GM23338 (cell line): ENCODE results near the gene HEATR1. TPM values are rescaled to one million over a fixed set of nuclear protein-coding genes. Genes with fewer than 3 reads are reported as not detected.

ENCODE experiments used
- ATAC-seq: fragments of 200-7000 bp; cut with Tn5 transposase; 3 replicates; pipeline ENCODE4 v1.9.1; 2020
- DNase-seq: peaks from one replicate; pipeline ENCODE4 v3.0.0-alpha.2; 2015; ENCODE audit warnings: low spot score
- H2AFZ ChIP-seq: fragments of 200-600 bp; sonication (generic); 2 replicates; pipeline ENCODE4 v1.8.0; 2016; ENCODE audit warnings: antibody characterized with exemption, mild to moderate bottlenecking, moderate library complexity
- H3F3A ChIP-seq: fragments of 200-600 bp; sonication (generic); replicated peaks from 2 replicates; pipeline ENCODE4 v1.8.0; 2017; ENCODE audit warnings: antibody characterized with exemption, mixed run types, low read depth
- H3K27ac ChIP-seq: fragments of 200-600 bp; sonication (generic); 2 replicates; pipeline ENCODE4 v1.6.1; 2016; ENCODE audit warnings: low read depth
- H3K27me3 ChIP-seq: fragments of 200-600 bp; sonication (generic); 2 replicates; pipeline ENCODE4 v1.8.0; 2016; ENCODE audit warnings: mild to moderate bottlenecking, mixed run types, moderate library complexity; ENCODE audit not compliant: insufficient read depth
- H3K36me3 ChIP-seq: fragments of 200-600 bp; sonication (generic); 2 replicates; pipeline ENCODE4 v1.8.0; 2016; ENCODE audit warnings: mild to moderate bottlenecking; ENCODE audit not compliant: insufficient read depth
- H3K4me1 ChIP-seq: fragments of 200-600 bp; sonication (generic); 2 replicates; pipeline ENCODE4 v1.8.0; 2016; ENCODE audit warnings: mild to moderate bottlenecking, moderate library complexity; ENCODE audit not compliant: insufficient read depth
- H3K4me2 ChIP-seq: fragments of 200-600 bp; sonication (generic); 2 replicates; pipeline ENCODE4 v1.7.1; 2017; ENCODE audit warnings: mixed run types
- H3K4me3 ChIP-seq: fragments of 200-600 bp; sonication (generic); 2 replicates; pipeline ENCODE4 v1.6.1; 2016; ENCODE audit warnings: mixed run types
- H3K79me2 ChIP-seq: fragments of 200-600 bp; sonication (generic); replicated peaks from 2 replicates; pipeline ENCODE4 v1.8.0; 2017; ENCODE audit warnings: mild to moderate bottlenecking; ENCODE audit not compliant: insufficient read depth
- H3K9me2 ChIP-seq: fragments of 200-600 bp; sonication (generic); 2 replicates; pipeline ENCODE4 v1.8.0; 2017; ENCODE audit not compliant: insufficient read depth
- H4K20me1 ChIP-seq: fragments of 200-600 bp; sonication (generic); replicated peaks from 2 replicates; pipeline ENCODE4 v1.8.0; 2017; ENCODE audit warnings: mild to moderate bottlenecking; ENCODE audit not compliant: insufficient read depth
- H3K27ac Mint-ChIP-seq: 2 replicates; pipeline ENCODE4 v1.8.0; 2020; ENCODE audit warnings: inconsistent platforms, mild to moderate bottlenecking, moderate library complexity, mixed read lengths
- H3K27me3 Mint-ChIP-seq: 3 replicates; pipeline ENCODE4 v1.8.0; 2022; ENCODE audit warnings: low read depth, mild to moderate bottlenecking, moderate library complexity, mixed read lengths, inconsistent platforms; ENCODE audit not compliant: insufficient read depth, poor library complexity
- H3K36me3 Mint-ChIP-seq: 3 replicates; pipeline ENCODE4 v1.8.0; 2021; ENCODE audit warnings: low read depth, mild to moderate bottlenecking, inconsistent platforms, moderate library complexity, mixed read lengths
- H3K4me1 Mint-ChIP-seq: 3 replicates; pipeline ENCODE4 v1.8.0; 2020; ENCODE audit warnings: mild to moderate bottlenecking, inconsistent platforms, mixed read lengths
- H3K4me3 Mint-ChIP-seq: 3 replicates; pipeline ENCODE4 v1.8.0; 2021; ENCODE audit warnings: moderate library complexity, mild to moderate bottlenecking, inconsistent platforms, mixed read lengths
- H3K9me3 Mint-ChIP-seq: 3 replicates; pipeline ENCODE4 v1.8.0; 2020; ENCODE audit warnings: moderate library complexity, mild to moderate bottlenecking, inconsistent platforms, mixed read lengths
- CREB1 ChIP-seq: fragments of 250-450 bp; sonication (Bioruptor Pico); IDR thresholded peaks from 2 replicates; pipeline ENCODE4 v1.5.0; 2020; ENCODE audit warnings: low read depth, mild to moderate bottlenecking, moderate library complexity
- CTCF ChIP-seq, 2 experiments: fragments of 200-600 bp in 1 of 2; sonication (generic) in 1 of 2; conservative IDR thresholded peaks; 2 replicates each; pipeline versions ENCODE4 v1.5.1 to v1.6.1; 2016 to 2017; ENCODE audit warnings: antibody characterized with exemption in 2 of 2, low read depth in 2 of 2, mild to moderate bottlenecking in 2 of 2, moderate library complexity in 1 of 2
- ETS1 ChIP-seq: IDR thresholded peaks from 2 replicates; pipeline ENCODE4 v1.6.1; 2016; ENCODE audit warnings: antibody characterized with exemption
- POLR2AphosphoS5 ChIP-seq: IDR thresholded peaks from 2 replicates; pipeline ENCODE4 v1.6.1; 2016; ENCODE audit warnings: antibody characterized with exemption, low read depth
- REST ChIP-seq: IDR thresholded peaks from one replicate; pipeline ENCODE4 v1.6.1; 2018; ENCODE audit warnings: antibody characterized with exemption; ENCODE audit not compliant: unreplicated experiment
- polyA plus RNA-seq: library from polyadenylated mRNA; unstranded; fragments of >200 nt; fragmentation: Nextera tagmentation; extraction: Ambion mirVana; gene quantifications from 2 replicates; pipeline ENCODE4 v1.2.1, GENCODE V29; 2016
- total RNA-seq: library from RNA; depleted of rRNA; stranded (reverse); fragments of >200 nt; shearing (Covaris generic); gene quantifications from 2 replicates; pipeline ENCODE4 v1.2.3, GENCODE V29; 2014

Gene HEATR1
- total and polyA plus RNA-seq, 2 experiments from 2014 or later, result 17.2 to 81.1 TPM

- Mint-ChIP-seq H3K27ac (peak overlapping the region; percentile 38; the same call in 1 of the 2 replicates), H3K36me3 (peaks cover 46% of the 10 kb centered on the region), H3K9me3 (no peaks in the 10 kb centered on the region), H3K4me1 (no peaks in the 10 kb centered on the region), H3K4me3 (no peak overlapping the region), H3K27me3 (no peaks in the 10 kb centered on the region)
- Histone ChIP-seq H3K27me3 (no peaks in the 10 kb centered on the region), H3K4me2 (no peak overlapping the region), H4K20me1 (peaks cover under 1% of the 10 kb centered on the region), H3K79me2 (no peaks in the 10 kb centered on the region), H3K36me3 (peaks cover 21% of the 10 kb centered on the region), H3K9me2 (no peaks in the 10 kb centered on the region), H3K4me1 (no peaks in the 10 kb centered on the region), H3F3A (no peaks in the 10 kb centered on the region), H3K4me3 (no peak overlapping the region), H3K27ac (no peak overlapping the region), H2AFZ (no peak overlapping the region)
- TF ChIP-seq REST (no peak), CTCF (conservative IDR thresholded peaks at IDR 0.05; ENCODE audit: low read depth in 2 of 2) (peak; percentile 27 to 38; a peak in 2 of 4 replicates), ETS1 (no peak), CREB1 (CRISPR knock-in tag) (no peak)
- DNase-seq (peak; percentile 56), ATAC-seq (peak; percentile 91)
Measured at GRCh38 chr1:236543065-236543669, 61.1 kb downstream of the HEATR1 start.

GRCh38 chr1:236541710-236542109 lies 62.6 kb downstream of the HEATR1 start:
- no peaks in the 10 kb centered on the region for H3K4me1 ChIP-seq
- Mint-ChIP-seq H3K36me3 (peaks cover 36% of the 10 kb centered on the region), H3K4me3 (no peak overlapping the region), H3K4me1 (no peaks in the 10 kb centered on the region), H3K27me3 (no peaks in the 10 kb centered on the region), H3K9me3 (no peaks in the 10 kb centered on the region), H3K27ac (no peak overlapping the region)
- ATAC-seq, result no peak
- H3K79me2 ChIP-seq, result no peaks in the 10 kb centered on the region
- TF ChIP-seq POLR2AphosphoS5, result no peak
- no peak for TF ChIP-seq CTCF (conservative IDR thresholded peaks at IDR 0.05; ENCODE audit: low read depth in 2 of 2)
- no peaks in the 10 kb centered on the region for H3F3A ChIP-seq
- H2AFZ ChIP-seq, result no peak overlapping the region
- peaks cover 14% of the 10 kb centered on the region for H3K36me3 ChIP-seq
- DNase-seq, result no peak
- H3K4me3 ChIP-seq, result no peak overlapping the region
- H3K27ac ChIP-seq, result no peak overlapping the region
- H3K4me2 ChIP-seq, result no peak overlapping the region
- no peaks in the 10 kb centered on the region; the same call in none of the 2 replicates for H4K20me1 ChIP-seq
- no peaks in the 10 kb centered on the region for H3K27me3 ChIP-seq
- H3K9me2 ChIP-seq, result no peaks in the 10 kb centered on the region
